GM18861 (cell line): Measurements from ENCODE around the gene PUDP.

Experiments used
- ATAC-seq: cut with Tn5 transposase; IDR thresholded peaks from one replicate; pipeline ENCODE4 v1.9.1; 2021; ENCODE audit not compliant: unreplicated experiment

PUDP gene

DNA sequence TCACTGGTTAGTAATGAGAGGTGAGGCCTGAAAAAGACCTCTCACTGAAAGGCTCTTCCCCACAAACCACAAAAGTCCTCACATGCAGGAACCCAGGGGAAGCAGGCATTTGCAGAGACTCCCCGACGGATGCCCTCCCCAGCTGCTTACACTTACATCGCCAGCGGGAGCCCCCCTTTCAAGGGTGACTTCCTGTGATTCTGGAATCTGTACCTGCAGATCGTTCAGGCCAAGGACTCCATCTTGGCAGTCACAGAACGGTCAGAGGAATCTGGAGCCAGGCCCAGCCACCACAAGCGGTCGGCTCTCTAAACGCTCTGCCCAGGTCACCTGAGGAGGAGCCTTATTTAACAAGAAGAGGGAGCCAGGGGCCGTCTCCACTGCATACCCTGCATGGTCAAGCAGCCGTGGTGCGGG lies 71.7 kb downstream of the PUDP start:
- ATAC-seq: no peak

DNA sequence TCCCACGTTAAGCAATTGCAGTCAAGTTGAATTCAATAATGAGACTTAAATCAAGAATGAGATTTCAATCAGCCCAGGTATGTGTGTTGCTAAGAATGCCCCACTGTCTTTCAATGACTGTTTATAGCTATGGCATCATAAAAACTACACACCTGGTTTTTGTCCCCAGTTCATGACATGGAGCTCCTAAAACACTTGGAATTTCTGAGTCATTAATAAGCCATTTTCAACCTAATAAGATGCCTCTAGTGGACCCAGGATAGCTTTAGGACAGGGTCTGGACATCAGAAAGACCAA lies 73.1 kb downstream of the PUDP start:
- no peak for ATAC-seq

GRCh38 chrX:7074148-7074907 lies 73.6 kb downstream of the PUDP start:
- ATAC-seq: no peak

- no peak for ATAC-seq
These were observed 74.6 kb downstream of the PUDP start for GRCh38 chrX:7073336-7073735.

GRCh38 chrX:7072856-7073255 lies 75.1 kb downstream of the PUDP start:
- ATAC-seq: no peak

DNA sequence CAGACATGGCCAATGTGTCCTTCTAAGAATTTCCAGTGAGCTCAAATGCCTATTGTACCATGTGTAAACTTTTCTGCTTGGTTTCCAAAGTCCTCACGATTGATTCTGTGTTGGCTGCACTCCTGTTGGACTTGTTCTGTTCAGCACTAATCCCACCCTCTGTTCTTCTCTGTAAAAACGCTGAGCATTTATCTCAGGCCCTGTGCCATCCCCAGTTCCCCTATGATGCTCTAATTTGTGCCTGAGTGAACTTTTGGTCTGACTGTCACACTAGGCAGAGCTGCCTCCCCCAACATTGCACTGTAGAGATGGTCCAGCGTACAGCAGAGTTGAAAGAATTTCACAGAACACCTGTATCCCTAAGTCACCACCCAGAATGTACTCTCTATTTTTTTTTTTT lies 76.6 kb downstream of the PUDP start:
- peak; percentile 62 for ATAC-seq

DNA sequence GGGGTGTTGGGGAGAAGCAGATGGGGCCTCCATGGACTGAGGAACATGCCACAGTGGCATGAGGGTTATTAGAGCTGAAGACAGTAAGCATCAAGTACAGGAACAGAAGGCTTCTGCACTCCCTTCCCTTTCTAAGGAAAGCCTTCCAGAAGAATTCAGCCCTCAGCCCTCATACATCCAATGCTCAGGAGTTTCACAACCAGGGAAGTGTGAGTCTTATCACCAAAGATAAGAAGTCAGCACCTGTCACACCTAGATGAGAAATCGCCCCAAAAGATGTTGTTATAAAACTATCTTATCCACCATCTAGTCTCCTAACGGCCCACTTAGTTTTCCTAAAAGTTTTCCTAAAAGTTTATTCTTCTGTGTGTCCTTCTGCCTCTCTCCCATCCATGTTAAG lies 78.4 kb downstream of the PUDP start:
- no peak for ATAC-seq

GRCh38 chrX:7068939-7069367 lies 79.0 kb downstream of the PUDP start:
- ATAC-seq: no peak

DNA sequence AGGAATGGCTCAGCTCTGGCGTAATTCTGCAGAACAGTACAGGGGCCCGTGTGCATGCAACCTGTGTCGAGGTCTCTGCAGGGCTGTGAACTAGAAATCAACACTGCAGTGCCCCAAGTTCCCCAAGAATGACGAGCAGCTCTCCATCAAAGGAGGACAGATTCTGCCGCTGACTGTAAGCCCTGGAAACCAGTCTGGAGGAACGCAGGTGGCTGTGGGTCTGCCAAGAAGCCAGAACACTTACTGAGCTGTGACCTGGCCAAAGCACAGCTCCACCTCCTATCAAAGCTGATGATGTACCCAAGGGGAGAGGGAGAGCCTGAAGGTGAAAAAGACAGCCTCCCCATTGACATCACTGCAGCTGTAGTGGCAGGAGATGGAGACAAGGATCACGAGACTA lies 80.7 kb downstream of the PUDP start:
- no peak for ATAC-seq

DNA sequence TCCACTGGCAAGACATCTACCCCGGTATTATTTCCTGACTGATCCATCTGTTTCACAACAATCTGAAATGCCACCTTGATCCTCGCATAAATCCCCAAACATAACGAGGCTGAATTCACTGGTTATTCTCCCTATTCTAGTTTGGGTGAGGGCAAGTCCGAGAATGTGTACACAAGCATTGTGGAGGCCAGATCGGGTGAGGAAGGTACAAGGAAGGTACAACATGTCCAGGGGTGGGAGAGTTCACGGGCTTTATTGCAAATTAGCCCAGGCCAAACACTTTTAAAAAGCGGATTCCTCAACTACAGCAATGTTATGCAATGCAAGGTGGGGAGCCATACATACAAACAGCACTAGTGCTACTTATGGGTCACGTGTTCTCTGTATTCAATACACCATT lies 82.5 kb downstream of the PUDP start:
- no peak for ATAC-seq

- ATAC-seq: no peak
These were observed 85.0 kb downstream of the PUDP start for GRCh38 chrX:7062903-7063302.

DNA sequence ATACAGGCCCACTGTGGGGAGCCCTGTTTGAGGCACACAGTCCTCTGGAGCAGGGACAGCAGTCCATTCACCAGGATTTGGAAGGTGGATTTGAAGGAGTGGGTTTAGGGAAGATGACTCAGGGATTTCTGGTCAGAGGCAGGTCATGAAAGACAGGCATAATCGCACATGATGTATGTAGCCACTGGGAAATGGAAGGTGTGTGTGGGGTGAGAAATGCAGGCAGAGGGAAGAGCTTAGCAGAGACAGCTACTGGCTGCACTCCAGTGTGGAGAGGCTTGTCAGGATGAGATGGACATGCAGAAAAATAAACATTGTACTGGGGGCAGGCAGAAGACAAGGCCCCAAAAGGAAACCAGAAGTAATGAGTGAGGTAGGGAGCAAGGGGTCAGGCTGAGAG lies 85.7 kb downstream of the PUDP start:
- no peak for ATAC-seq

GRCh38 chrX:7061429-7061828 lies 86.5 kb downstream of the PUDP start:
- no peak for ATAC-seq

- ATAC-seq: no peak
These were observed 87.5 kb downstream of the PUDP start for GRCh38 chrX:7060444-7060843.

DNA sequence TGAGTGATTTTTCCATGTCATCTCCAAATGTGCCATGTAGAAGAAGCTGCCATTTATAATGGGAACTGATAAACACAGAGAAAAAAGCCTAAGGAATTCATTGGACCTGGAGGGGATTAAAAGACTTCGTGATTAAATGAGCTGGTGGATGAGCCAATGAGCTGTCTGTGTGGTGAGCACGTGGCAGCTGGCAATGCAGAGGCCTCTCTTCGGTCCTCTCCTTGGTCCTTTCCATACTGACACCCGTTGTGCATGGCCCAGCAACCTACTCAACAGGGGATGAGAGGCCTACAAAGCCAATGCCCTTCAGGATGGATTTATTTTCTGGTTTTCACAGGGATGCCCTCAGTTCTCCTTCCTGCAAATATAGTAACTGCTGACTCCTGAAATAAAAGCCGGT lies 88.1 kb downstream of the PUDP start:
- ATAC-seq: no peak

DNA sequence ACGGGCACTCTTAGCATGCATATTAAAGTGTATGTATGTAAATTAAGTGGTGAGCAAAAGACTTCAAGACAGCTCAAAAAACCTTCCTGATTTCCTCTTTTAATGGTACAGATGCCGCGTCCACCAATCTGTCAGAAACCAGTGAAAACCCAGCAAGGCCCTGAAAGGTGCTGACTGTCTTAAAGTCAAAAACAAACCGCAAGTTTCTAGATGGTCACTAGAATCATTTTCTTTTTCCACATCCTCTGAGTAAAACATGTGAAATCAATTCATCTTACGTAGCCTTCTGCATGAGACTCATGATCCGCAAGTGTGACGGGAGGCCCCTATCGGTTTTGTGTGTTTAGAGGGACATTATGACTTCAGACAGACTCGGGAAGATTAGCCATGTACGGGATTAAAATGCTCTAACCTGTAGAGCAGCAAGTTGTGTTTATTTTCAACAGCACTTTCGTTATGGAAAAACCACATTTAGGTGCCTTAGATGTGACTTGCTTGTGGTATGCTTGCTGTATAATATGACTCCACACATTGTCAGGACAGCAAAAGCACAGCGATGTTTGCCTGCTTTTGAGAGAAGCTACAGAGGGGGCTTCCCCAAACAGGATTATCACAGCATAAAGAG lies 88.6 kb downstream of the PUDP start:
- ATAC-seq: peak; percentile 96

DNA sequence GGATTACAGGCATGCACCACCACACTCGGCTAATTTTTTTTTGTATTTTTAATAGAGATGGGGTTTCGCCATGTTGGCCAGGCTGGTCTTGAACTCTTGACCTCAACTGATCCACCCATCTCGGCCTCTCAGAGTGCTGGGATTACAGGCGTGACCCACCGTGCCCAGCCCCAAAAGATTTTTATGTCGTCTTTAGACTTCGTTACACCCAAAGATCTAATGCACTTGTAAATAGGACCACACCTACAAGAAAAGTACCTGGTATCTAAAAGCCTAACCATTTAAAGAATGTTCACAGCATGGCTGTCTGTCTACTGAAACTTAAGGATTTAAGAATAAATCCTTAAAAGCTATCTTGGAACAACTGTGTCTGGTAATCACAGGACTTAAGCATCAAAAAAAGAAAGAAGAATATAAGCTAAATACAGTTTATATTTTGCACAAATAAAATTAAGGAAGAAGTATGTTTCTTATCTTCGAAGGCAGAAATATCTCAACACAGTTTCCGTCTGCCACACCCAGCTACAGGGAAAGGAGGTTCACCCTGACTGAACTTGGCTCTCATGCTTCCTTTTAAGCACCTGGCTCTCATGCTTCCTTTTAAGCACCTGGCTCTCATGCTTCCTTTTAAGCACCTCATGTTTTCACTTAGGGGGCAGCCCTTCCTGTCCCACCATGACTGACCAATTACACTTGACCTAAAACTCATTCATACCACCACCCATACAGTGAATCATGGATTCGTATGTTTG lies 92.4 kb downstream of the PUDP start:
- ATAC-seq: no peak

DNA sequence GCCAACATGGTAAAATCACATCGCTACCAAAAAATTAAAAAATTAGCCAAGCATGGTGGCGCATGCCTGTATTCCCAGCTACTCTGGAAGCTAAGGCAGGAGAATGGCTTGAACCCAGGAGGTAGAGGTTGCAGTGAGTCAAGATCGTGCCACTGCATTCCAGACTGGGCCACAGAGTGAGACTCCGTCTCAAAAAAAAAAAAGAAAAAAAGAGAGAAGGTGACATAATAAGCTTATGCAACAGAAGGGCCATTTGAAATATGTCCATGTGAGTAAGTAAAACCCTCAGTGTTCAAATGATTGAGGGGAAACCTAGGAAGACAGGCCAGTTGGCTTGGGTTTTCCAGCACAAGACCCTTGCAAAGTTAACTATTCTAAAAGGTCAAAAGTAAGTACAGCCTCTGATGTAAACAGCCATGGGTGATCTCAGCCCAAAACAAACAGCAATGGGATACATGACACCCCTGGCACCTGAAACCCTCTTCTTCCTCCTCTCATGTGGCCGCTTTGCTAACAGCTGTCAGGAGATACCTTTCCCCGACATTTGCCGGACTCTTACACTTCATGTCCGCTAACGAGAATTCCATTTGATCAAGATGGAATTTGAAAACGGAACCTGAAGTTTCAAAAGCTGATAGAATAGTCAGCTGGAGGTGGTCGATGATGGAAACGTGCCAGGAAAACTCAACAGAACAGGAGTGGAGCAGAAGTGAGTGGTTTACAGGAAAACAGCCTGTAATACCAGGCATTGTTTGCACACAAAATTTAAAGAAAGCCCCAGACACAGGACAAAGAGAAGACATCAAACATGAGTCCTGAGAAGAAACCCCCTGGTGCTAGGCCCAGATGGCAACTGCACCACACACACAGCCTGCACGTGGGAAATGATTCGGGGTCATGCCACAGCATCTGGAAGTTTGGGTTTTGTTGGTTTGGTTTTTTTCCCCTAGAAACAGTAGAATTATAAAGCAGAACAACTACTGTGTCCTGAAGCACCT lies 93.4 kb downstream of the PUDP start:
- ATAC-seq: no peak

- ATAC-seq: no peak
These were observed 95.4 kb downstream of the PUDP start for GRCh38 chrX:7052541-7052940.

GRCh38 chrX:7050271-7050670 lies 97.7 kb downstream of the PUDP start:
- ATAC-seq: no peak

GRCh38 chrX:7047951-7048350 lies 100.0 kb downstream of the PUDP start:
- no peak for ATAC-seq
